Measurements from ENCODE around the gene BATF2. TPM values are rescaled to one million over a fixed set of nuclear protein-coding genes. Genes with fewer than 3 reads are reported as not detected.

The BATF2 gene, protein sequence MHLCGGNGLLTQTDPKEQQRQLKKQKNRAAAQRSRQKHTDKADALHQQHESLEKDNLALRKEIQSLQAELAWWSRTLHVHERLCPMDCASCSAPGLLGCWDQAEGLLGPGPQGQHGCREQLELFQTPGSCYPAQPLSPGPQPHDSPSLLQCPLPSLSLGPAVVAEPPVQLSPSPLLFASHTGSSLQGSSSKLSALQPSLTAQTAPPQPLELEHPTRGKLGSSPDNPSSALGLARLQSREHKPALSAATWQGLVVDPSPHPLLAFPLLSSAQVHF
- under 0.01 and 0.26 TPM in 2 replicates for total RNA-seq

DNA sequence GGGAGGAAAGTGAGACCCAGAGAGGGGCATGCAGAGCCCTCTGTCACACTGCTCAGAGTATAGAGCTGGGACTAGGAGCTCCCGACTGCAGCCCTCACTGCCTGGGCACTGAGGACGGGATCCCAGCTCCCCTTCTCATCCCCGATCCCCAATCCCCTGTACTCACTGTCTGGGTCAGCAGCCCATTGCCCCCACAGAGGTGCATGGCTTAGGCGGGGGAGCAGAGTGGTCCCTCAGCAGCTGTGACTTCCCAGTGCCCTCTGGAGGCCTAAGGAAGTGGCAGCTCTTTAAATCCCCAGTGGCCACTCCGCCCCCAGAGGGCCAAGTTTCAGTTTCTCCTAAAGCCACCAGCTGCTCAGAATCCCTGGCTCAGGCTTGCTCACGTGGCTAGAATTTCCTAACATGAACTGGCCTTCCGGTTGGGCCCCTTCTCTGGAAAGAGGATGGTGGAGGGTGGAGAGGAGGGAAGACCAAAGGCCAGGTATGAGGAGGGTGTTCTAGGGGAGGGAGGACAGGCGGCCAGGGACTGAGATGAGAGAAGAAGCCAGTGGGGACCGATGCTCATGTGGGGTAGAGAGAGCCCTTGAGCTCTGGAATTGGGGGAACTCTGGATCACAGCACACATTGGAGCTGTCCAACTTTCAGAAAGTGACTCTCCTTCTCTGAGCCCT is at the start of gene BATF2:
TSS of gene BATF2 (minus strand) at position 262 of the 671 bp plus-strand sequence. CDS start at position 205, 57 bp downstream.
- no peak within 1 kb of the TSS for H3K4me3 ChIP-seq (ENCODE audit: low read depth, low read length)
- TF ChIP-seq, protein P1, sequence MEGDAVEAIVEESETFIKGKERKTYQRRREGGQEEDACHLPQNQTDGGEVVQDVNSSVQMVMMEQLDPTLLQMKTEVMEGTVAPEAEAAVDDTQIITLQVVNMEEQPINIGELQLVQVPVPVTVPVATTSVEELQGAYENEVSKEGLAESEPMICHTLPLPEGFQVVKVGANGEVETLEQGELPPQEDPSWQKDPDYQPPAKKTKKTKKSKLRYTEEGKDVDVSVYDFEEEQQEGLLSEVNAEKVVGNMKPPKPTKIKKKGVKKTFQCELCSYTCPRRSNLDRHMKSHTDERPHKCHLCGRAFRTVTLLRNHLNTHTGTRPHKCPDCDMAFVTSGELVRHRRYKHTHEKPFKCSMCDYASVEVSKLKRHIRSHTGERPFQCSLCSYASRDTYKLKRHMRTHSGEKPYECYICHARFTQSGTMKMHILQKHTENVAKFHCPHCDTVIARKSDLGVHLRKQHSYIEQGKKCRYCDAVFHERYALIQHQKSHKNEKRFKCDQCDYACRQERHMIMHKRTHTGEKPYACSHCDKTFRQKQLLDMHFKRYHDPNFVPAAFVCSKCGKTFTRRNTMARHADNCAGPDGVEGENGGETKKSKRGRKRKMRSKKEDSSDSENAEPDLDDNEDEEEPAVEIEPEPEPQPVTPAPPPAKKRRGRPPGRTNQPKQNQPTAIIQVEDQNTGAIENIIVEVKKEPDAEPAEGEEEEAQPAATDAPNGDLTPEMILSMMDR (IDR thresholded peaks at IDR 0.05; ENCODE audit: insufficient read depth, low read length, severe bottlenecking), result peak; percentile 51
- H3K27me3 ChIP-seq (ENCODE audit: control insufficient read depth, insufficient read depth, low read length), result no peaks in the 10 kb centered on the region
- H3K36me3 ChIP-seq (ENCODE audit: control insufficient read depth, insufficient read depth, low read length), result no peaks in the 10 kb centered on the region
- DNase-seq (ENCODE audit: low read depth) (peak; percentile 32), FAIRE-seq (no peak)

DNA sequence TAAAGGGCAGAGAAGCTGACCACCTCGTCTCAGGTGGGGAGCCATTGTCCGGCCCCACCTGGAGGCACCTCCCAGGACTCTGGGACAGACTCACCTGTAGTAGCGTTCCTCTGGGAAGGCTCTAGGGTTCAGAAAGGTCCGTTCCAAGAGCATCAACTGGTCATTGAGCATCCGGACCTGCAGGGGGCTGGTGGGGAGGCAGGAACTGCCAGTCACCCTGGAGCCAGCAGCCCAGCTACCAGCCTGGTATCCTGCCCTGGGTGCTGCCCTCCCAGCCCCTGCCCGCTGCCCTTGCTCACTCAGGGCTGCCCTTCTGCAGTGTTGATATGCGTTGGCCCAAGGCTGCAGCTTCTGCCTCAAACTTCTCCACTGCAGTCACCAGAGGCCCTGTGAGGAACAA is 49.0 kb upstream of the BATF2 start:
- no peak for DNase-seq (ENCODE audit: low read depth)
- no peak overlapping the region for H3K4me3 ChIP-seq (ENCODE audit: low read depth, low read length)
- FAIRE-seq, result no peak
- H3K27me3 ChIP-seq (ENCODE audit: control insufficient read depth, insufficient read depth, low read length), result no peaks in the 10 kb centered on the region
- TF ChIP-seq, protein P1 (IDR thresholded peaks at IDR 0.05; ENCODE audit: insufficient read depth, low read length, severe bottlenecking), result no peak
- H3K36me3 ChIP-seq (ENCODE audit: control insufficient read depth, insufficient read depth, low read length), result no peaks in the 10 kb centered on the region

DNA sequence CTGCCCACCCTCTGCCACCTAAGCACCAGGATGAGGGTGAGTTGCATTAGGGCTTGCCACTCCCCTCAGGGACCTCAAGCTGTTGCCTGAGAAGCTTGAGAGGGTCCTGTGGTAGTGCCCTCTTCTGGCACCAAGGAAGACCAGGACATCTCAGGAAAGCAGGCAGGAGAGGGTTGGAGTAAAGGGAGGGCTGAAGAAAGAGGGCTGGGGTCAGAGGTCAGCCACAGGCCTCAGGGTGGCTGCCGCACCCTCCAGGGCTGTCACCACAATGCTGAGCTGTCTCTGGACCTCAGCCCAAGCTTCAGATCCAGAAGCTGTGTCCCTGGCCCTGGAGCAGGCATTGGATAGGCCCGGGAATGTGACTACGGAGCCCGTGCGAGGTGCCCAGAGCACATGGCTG is 48.3 kb upstream of the BATF2 start:
- no peaks in the 10 kb centered on the region for H3K36me3 ChIP-seq (ENCODE audit: control insufficient read depth, insufficient read depth, low read length)
- H3K4me3 ChIP-seq (ENCODE audit: low read depth, low read length), result no peak overlapping the region
- FAIRE-seq, result peak; percentile 18
- no peak for DNase-seq (ENCODE audit: low read depth)
- TF ChIP-seq, protein P1 (IDR thresholded peaks at IDR 0.05; ENCODE audit: insufficient read depth, low read length, severe bottlenecking), result no peak
- no peaks in the 10 kb centered on the region for H3K27me3 ChIP-seq (ENCODE audit: control insufficient read depth, insufficient read depth, low read length)

DNA sequence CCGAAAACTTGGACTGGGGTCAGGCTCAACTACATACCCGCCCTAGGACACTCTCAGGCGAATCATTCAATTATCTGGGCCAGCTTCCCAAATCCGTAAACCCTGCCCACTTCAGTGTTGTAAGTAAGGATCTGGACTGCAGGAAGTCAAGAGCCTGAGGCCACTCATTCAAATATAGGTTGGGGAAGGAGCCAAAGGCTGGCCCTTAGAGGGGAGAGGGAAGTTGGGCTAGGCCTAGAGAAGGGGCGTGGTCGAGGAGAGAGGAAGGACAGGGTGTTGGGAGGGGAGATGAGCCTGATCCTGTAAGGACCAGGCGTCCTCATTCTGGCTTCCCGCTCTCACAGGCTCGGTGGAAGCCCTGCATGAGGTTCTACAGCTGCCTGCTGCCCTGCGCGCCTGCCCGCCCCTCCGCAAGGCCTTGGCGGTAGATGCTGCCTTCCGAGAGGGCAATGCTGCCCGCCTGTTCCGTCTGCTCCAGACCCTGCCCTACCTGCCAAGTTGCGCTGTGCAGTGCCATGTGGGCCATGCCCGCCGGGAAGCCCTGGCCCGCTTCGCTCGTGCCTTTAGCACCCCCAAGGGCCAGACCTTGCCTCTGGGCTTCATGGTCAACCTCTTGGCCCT is 47.2 kb upstream of the BATF2 start:
- H3K27me3 ChIP-seq (ENCODE audit: control insufficient read depth, insufficient read depth, low read length), result no peaks in the 10 kb centered on the region
- TF ChIP-seq, protein P1 (IDR thresholded peaks at IDR 0.05; ENCODE audit: insufficient read depth, low read length, severe bottlenecking), result no peak
- no peak for FAIRE-seq
- no peak overlapping the region for H3K4me3 ChIP-seq (ENCODE audit: low read depth, low read length)
- DNase-seq (ENCODE audit: low read depth), result peak; percentile 18
- peaks cover 2% of the 10 kb centered on the region for H3K36me3 ChIP-seq (ENCODE audit: control insufficient read depth, insufficient read depth, low read length)

DNA sequence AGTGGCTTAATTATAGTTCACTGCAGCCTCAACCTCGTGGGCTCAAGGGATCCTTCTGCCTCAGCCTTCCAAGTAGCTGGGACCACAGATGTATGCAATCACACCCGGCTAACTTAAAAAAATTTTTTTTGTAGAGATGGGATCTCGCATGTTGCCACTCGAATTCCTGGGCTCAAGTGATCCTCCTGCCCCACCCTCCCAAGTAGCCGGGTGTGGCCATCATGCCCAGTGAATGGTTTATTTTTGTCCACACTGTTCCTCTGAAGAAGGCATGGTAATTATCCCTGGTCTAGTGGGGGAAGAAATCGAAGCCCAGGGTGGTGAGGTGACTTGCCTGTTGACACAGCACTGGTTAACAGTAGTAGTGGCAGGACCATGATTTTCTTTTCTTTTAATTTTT is 46.1 kb upstream of the BATF2 start:
- DNase-seq (ENCODE audit: low read depth), result no peak
- Histone ChIP-seq H3K36me3 (ENCODE audit: control insufficient read depth, insufficient read depth, low read length) (peaks cover 4% of the 10 kb centered on the region), H3K4me3 (ENCODE audit: low read depth, low read length) (no peak overlapping the region), H3K27me3 (ENCODE audit: control insufficient read depth, insufficient read depth, low read length) (no peaks in the 10 kb centered on the region)
- TF ChIP-seq, protein P1 (IDR thresholded peaks at IDR 0.05; ENCODE audit: insufficient read depth, low read length, severe bottlenecking), result no peak
- no peak for FAIRE-seq
